CD4-positive, CD25-positive, alpha-beta regulatory T cell (primary cell): ENCODE data around the gene PPM1H. TPM values are rescaled to one million over a fixed set of nuclear protein-coding genes. Genes with fewer than 3 reads are reported as not detected.

Experiments used
- ATAC-seq, 2 donors: fragments of 150-1000 bp; cut with Tn5 transposase; one replicate each; pipeline ENCODE4 v1.10.0; 2021; ENCODE audit warnings: low read depth in 2 of 2, moderate number of reproducible peaks in 2 of 2, moderate library complexity in 1 of 2
- DNase-seq, 3 donors: peaks; one replicate each; pipeline versions ENCODE4 v3.0.0 to v3.0.0-alpha.2; 2012 to 2022; ENCODE audit warnings: mixed read lengths in 1 of 3
- H3K27ac ChIP-seq: one replicate; pipeline ENCODE4 v1.7.0; 2013; ENCODE audit warnings: mild to moderate bottlenecking, low read length; ENCODE audit not compliant: insufficient read depth, poor library complexity, severe bottlenecking
- H3K27me3 ChIP-seq: one replicate; pipeline ENCODE4 v1.7.0; 2013; ENCODE audit warnings: low read length; ENCODE audit not compliant: control insufficient read depth, insufficient read depth
- H3K36me3 ChIP-seq: one replicate; pipeline ENCODE4 v1.7.0; 2013; ENCODE audit warnings: mild to moderate bottlenecking, low read length, moderate library complexity; ENCODE audit not compliant: control insufficient read depth, insufficient read depth
- H3K4me1 ChIP-seq: 2 replicates; pipeline ENCODE4 v1.7.0; 2013; ENCODE audit warnings: mild to moderate bottlenecking, low read length; ENCODE audit not compliant: insufficient read depth, control insufficient read depth, poor library complexity, severe bottlenecking
- H3K4me3 ChIP-seq: one replicate; pipeline ENCODE4 v1.7.0; 2013; ENCODE audit warnings: low read depth, mild to moderate bottlenecking, low read length, moderate library complexity
- H3K9me3 ChIP-seq, 2 experiments: 1 replicate in 1 of 2; 2 replicates in 1 of 2; pipeline ENCODE4 v1.7.0; 2013; ENCODE audit warnings: low read length in 2 of 2, mild to moderate bottlenecking in 1 of 2, moderate library complexity in 1 of 2; ENCODE audit not compliant: control insufficient read depth in 2 of 2
- H3K27ac Mint-ChIP-seq, 3 donors: one replicate each; pipeline ENCODE4 v1.8.0; 2020 to 2022; ENCODE audit warnings: mild to moderate bottlenecking in 3 of 3, mixed read lengths in 3 of 3, moderate library complexity in 2 of 3
- H3K27me3 Mint-ChIP-seq: one replicate; pipeline ENCODE4 v1.8.0; 2022; ENCODE audit warnings: mild to moderate bottlenecking, mixed read lengths
- H3K36me3 Mint-ChIP-seq: one replicate; pipeline ENCODE4 v1.8.0; 2020; ENCODE audit warnings: mixed read lengths
- H3K4me1 Mint-ChIP-seq, 4 donors: one replicate each; pipeline ENCODE4 v1.8.0; 2020 to 2022; ENCODE audit warnings: mixed read lengths in 4 of 4, mild to moderate bottlenecking in 1 of 4
- H3K4me3 Mint-ChIP-seq, 4 donors: one replicate each; pipeline ENCODE4 v1.8.0; 2020 to 2022; ENCODE audit warnings: mild to moderate bottlenecking in 4 of 4, mixed read lengths in 4 of 4, moderate library complexity in 3 of 4
- H3K9me3 Mint-ChIP-seq, 7 donors: one replicate each; pipeline ENCODE4 v1.8.0; 2020 to 2022; ENCODE audit warnings: mixed read lengths in 7 of 7, mild to moderate bottlenecking in 3 of 7, moderate library complexity in 2 of 7
- polyA plus RNA-seq, 4 donors: library from polyadenylated mRNA; unstranded; fragments of 300-500 nt; fragmentation: Illumina TruSeq; gene quantifications; one replicate each; pipeline ENCODE4 v1.2.3, GENCODE V29; 2021
- total RNA-seq: library from RNA; stranded (reverse); gene quantifications from one replicate; pipeline ENCODE4 v1.2.3, GENCODE V29; 2022

Gene PPM1H
- total and polyA plus RNA-seq, 5 donors from 2014 or later = 0.03 to 0.99 TPM; not detected in 3

DNA sequence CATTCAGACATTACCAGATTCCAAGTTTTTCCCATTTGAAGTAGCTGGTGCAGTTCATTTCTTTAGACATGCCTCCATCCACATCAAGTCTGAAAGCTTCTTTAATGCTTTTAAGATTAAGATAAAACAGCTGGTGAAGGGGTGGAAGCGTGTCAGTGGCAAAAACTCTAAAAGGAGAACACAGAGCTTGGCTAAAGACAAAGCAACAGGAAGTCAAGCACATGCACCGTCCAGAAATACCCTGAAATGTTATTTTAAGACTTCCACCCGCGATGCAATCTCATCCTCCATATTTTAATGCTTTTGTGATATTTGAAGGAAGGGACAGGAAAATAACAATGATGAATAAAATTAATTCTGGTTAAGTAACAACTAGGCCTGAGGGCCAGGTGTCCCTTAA lies 31.8 kb downstream of the PPM1H start:
- Histone ChIP-seq H3K4me3 (no peak overlapping the region), H3K4me1 (no peaks in the 10 kb centered on the region), H3K27ac (no peak overlapping the region), H3K9me3 (no peaks in the 10 kb centered on the region), H3K36me3 (no peaks in the 10 kb centered on the region), H3K27me3 (no peaks in the 10 kb centered on the region)
- H3K9me3 Mint-ChIP-seq = peaks cover 0 to 2% (median 0%) of the 10 kb centered on the region in 7 donors
- no peaks in the 10 kb centered on the region for H3K4me1 Mint-ChIP-seq
- H3K27me3 Mint-ChIP-seq = no peaks in the 10 kb centered on the region
- H3K4me3 Mint-ChIP-seq = no peak overlapping the region
- H3K36me3 Mint-ChIP-seq = no peaks in the 10 kb centered on the region
- H3K27ac Mint-ChIP-seq = no peak overlapping the region
- DNase-seq (no peak), ATAC-seq (no peak)

DNA sequence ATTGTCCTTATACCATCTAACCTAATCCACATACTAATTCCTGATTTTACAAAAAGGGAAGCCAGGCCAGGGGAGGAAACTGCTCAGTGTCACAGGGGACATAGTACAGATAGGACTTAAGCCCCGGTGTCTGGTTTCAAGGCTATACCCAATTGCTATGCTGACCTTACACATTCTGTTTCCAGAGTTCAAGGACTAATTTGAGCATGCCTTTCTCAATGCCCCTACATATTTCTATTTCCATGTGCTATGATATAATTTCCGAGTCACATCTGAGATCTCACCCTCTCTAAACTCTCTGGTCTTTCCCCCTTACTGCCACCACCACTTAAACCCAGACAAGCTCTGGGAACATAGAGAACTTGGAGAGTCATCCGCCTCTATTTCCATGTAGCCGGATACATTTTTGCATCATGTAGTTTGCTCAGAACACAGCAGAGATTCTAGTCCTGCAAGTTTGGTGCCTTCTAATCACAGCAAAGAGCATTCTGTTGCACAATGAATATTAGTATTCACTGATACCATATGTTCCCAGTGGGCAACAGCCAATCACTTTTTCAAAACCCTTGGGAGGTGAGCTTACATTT lies 34.2 kb downstream of the PPM1H start:
- DNase-seq = no peak
- H3K27me3 ChIP-seq = no peaks in the 10 kb centered on the region
- no peaks in the 10 kb centered on the region for H3K4me1 Mint-ChIP-seq
- no peaks in the 10 kb centered on the region for H3K36me3 ChIP-seq
- H3K4me3 Mint-ChIP-seq = no peak overlapping the region
- no peak overlapping the region for H3K4me3 ChIP-seq
- H3K9me3 ChIP-seq = no peaks in the 10 kb centered on the region
- no peaks in the 10 kb centered on the region for H3K4me1 ChIP-seq
- peaks cover 0 to 5% (median 0%) of the 10 kb centered on the region in 7 donors for H3K9me3 Mint-ChIP-seq
- peaks cover 6% of the 10 kb centered on the region for H3K27me3 Mint-ChIP-seq
- H3K36me3 Mint-ChIP-seq = no peaks in the 10 kb centered on the region
- no peak overlapping the region for H3K27ac Mint-ChIP-seq
- ATAC-seq = no peak
- H3K27ac ChIP-seq = no peak overlapping the region

DNA sequence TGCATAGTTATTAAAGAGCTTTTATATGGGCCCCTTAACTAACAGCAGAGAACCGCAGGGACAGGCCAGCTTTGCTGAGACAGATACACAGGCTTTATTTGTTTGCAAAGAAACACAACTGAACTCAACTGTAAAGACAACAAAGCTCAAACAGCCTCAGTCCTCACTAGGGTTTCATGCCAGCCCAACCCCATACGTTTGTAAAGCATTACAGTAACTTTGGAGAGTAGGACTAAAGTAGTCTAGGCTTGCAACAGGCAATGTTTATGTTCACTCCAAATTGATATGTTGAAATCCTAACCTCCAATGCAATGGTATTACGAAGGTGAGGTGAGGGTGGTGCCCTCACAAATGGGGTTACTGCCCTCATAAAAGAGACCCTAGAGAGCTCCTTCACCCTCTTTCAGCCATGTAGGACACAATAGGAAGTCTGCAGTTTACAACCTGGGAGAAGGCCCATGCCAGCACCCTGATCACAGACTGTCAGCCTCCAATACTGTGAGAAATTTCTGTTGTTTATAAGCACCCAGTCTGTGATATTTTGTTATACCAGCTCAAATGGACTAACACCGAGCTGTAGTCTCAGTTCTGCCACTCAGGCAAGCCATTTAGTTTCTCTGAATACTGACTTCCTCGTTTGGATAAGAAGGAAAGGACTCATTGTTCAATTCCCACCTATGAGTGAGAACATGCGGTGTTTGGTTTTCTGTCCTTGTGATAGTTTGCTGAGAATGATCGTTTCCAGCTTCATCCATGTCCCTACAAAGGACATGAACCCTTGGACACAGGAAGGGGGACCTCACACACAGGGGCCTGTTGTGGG lies 35.2 kb downstream of the PPM1H start:
- DNase-seq (no peak), ATAC-seq (no peak)
- Histone ChIP-seq H3K36me3 (no peaks in the 10 kb centered on the region), H3K27me3 (no peaks in the 10 kb centered on the region), H3K4me1 (no peaks in the 10 kb centered on the region), H3K27ac (no peak overlapping the region), H3K4me3 (no peak overlapping the region), H3K9me3 (no peaks in the 10 kb centered on the region)
- H3K27me3 Mint-ChIP-seq = peaks cover 6% of the 10 kb centered on the region
- no peak overlapping the region for H3K4me3 Mint-ChIP-seq
- H3K36me3 Mint-ChIP-seq = no peaks in the 10 kb centered on the region
- H3K27ac Mint-ChIP-seq = no peak overlapping the region
- peaks cover 0 to 7% (median 0%) of the 10 kb centered on the region in 7 donors for H3K9me3 Mint-ChIP-seq
- H3K4me1 Mint-ChIP-seq = no peaks in the 10 kb centered on the region

DNA sequence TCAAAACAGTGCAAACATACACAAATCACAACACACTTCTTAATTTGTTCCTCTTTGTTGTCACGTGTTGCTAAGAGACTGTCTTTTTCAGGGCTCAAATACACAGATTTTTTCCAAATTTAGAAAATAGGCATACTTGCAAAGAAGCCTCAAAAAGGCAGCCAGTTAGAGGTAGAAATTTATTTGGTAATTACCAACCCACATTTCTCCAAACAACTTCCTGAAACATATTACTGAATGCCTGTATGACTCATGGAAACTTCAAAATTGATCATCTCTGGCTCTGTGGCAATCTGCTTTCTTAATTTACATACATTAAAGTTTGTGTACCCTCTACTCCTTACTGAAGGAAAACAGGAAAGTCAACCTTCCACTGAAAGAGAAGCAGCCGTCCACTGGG lies 36.4 kb downstream of the PPM1H start:
- H3K27me3 Mint-ChIP-seq = peaks cover 6% of the 10 kb centered on the region
- H3K9me3 ChIP-seq = no peaks in the 10 kb centered on the region
- H3K27ac ChIP-seq = no peak overlapping the region
- H3K4me3 Mint-ChIP-seq = no peak overlapping the region
- H3K4me1 ChIP-seq = no peaks in the 10 kb centered on the region
- peaks cover 0 to 7% (median 0%) of the 10 kb centered on the region in 7 donors for H3K9me3 Mint-ChIP-seq
- H3K4me3 ChIP-seq = no peak overlapping the region
- ATAC-seq (no peak), DNase-seq (no peak)
- H3K36me3 ChIP-seq = no peaks in the 10 kb centered on the region
- no peaks in the 10 kb centered on the region for H3K27me3 ChIP-seq
- no peaks in the 10 kb centered on the region for H3K4me1 Mint-ChIP-seq
- no peak overlapping the region for H3K27ac Mint-ChIP-seq
- no peaks in the 10 kb centered on the region for H3K36me3 Mint-ChIP-seq

DNA sequence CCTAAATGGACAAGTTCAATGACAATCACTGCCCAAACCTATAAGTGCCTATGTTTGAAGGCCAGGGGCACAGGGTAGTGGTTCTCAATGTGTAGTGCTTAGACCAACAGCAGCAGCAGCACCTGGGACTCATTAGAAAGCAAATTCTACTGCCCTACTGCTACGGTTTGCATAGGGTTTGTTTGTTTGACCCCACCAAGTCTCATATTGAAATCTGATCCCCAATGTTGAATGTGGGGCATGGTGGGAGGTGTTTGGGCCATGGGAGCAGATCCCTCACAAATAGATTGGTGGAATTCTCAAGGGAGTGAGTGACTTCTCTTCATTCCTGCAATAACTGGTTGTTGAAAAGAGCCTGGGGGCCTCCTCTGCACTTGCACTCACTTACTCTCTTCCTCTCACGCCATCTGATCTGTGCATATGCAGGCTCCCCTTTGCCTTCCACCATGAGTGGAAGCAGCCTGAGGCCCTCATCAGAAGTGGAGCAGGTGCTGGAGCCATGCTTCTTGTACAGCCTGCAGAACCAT lies 39.5 kb downstream of the PPM1H start:
- H3K27me3 ChIP-seq = no peaks in the 10 kb centered on the region
- Mint-ChIP-seq H3K27me3 (peaks cover 6% of the 10 kb centered on the region), H3K4me1 (no peaks in the 10 kb centered on the region), H3K4me3 (no peak overlapping the region), H3K27ac (no peak overlapping the region), H3K9me3 (peaks cover 0 to 7% (median 0%) of the 10 kb centered on the region in 7 donors), H3K36me3 (no peaks in the 10 kb centered on the region)
- H3K4me1 ChIP-seq = no peaks in the 10 kb centered on the region
- H3K36me3 ChIP-seq = no peaks in the 10 kb centered on the region
- ATAC-seq = no peak
- no peaks in the 10 kb centered on the region for H3K9me3 ChIP-seq
- no peak overlapping the region for H3K4me3 ChIP-seq
- DNase-seq = no peak
- H3K27ac ChIP-seq = no peak overlapping the region

DNA sequence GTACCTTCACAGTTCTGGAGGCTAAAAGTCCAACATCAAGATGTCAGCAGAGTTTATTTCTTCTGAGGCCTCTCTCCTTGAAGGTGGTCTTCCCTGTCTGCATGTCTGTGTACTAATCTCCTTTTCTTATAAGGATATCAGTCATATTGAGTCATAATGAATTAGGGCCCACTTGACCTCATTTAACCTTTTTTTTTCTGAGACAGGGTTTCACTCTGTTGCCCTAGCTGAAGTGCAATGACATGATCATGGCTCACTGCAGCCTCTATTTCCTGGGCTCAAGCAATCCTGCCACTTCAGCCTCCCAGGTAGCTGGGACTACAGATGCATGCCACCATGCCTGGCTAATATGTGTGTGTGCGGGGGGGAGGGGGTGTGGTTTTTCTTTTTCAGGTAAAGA lies 41.7 kb downstream of the PPM1H start:
- Mint-ChIP-seq H3K9me3 (peaks cover 0 to 5% (median 0%) of the 10 kb centered on the region in 7 donors), H3K27ac (no peak overlapping the region), H3K36me3 (no peaks in the 10 kb centered on the region), H3K4me3 (no peak overlapping the region), H3K4me1 (no peaks in the 10 kb centered on the region), H3K27me3 (peaks cover 6% of the 10 kb centered on the region)
- ATAC-seq (no peak), DNase-seq (no peak)
- Histone ChIP-seq H3K27ac (no peak overlapping the region), H3K27me3 (no peaks in the 10 kb centered on the region), H3K4me1 (no peaks in the 10 kb centered on the region), H3K4me3 (no peak overlapping the region), H3K36me3 (no peaks in the 10 kb centered on the region), H3K9me3 (no peaks in the 10 kb centered on the region)

DNA sequence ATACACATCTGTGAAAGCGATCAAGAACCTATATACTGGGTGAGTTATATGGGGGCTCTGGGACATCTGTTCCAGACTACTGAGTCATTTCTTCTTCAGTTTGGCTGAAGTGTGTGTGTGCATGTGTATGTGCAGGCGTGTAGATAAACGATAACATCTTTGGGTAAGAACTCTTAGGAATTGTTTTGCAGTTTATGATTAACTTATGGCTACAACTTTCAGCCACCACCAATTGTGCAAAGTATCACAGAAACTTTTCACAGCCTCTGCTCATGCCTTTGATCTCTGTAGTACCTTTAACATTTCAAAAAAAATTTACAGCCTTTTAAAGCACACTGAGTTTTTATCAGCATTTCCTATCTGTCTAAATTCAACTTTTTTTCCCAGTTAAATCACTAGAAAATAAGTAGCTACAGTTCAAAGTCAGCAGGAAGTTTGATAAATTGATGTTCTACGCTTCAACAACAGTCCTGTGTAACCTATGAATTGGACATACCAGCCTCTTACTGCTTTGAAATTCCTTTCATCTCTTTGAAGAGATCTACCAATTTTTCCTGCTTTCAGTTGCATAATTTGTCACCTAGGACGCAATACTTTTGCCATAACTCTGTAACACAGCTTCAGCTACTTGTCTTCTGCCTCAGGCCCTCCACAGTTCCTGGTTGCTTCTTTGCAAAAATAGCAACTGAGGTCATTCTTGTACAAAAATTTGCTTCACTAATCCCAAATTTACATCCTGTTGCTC lies 43.0 kb downstream of the PPM1H start:
- no peaks in the 10 kb centered on the region for H3K27me3 Mint-ChIP-seq
- no peaks in the 10 kb centered on the region for H3K4me1 Mint-ChIP-seq
- H3K4me3 Mint-ChIP-seq = no peak overlapping the region
- peaks cover 0 to 5% (median 0%) of the 10 kb centered on the region in 7 donors for H3K9me3 Mint-ChIP-seq
- Histone ChIP-seq H3K27me3 (no peaks in the 10 kb centered on the region), H3K9me3 (no peaks in the 10 kb centered on the region), H3K27ac (no peak overlapping the region), H3K4me1 (no peaks in the 10 kb centered on the region), H3K36me3 (no peaks in the 10 kb centered on the region), H3K4me3 (no peak overlapping the region)
- no peak overlapping the region for H3K27ac Mint-ChIP-seq
- no peak for ATAC-seq
- no peaks in the 10 kb centered on the region for H3K36me3 Mint-ChIP-seq
- DNase-seq = no peak
